GM12892 (cell line): ENCODE measurements around the gene CBFA2T3.
"Not testable (repeated sequence)": the region's sequence is repeated elsewhere in the genome, so short reads cannot be mapped to it uniquely, and the experiment has no call there.

Experiments
- DNase-seq: peaks from one replicate; pipeline ENCODE4 v3.0.0; 2011; ENCODE audit not compliant: insufficient read length
- FAIRE-seq: peaks from 2 replicates; lab custom pipeline; 2011; peaks lifted over from hg19 to GRCh38; lab: Jason Lieb, UNC
- POLR2A ChIP-seq: IDR thresholded peaks from 2 replicates; pipeline ENCODE4 v1.6.1; 2011; ENCODE audit warnings: low read depth, low read length, control low read depth
- POLR2AphosphoS5 ChIP-seq: IDR thresholded peaks from 2 replicates; pipeline ENCODE4 v1.6.1; 2011; ENCODE audit warnings: low read depth, low read length, control low read depth
- TAF1 ChIP-seq: IDR thresholded peaks from 2 replicates; pipeline ENCODE4 v1.6.1; 2011; ENCODE audit warnings: low read depth, mild to moderate bottlenecking, control low read depth, low read length, borderline replicate concordance

The CBFA2T3 gene

DNA sequence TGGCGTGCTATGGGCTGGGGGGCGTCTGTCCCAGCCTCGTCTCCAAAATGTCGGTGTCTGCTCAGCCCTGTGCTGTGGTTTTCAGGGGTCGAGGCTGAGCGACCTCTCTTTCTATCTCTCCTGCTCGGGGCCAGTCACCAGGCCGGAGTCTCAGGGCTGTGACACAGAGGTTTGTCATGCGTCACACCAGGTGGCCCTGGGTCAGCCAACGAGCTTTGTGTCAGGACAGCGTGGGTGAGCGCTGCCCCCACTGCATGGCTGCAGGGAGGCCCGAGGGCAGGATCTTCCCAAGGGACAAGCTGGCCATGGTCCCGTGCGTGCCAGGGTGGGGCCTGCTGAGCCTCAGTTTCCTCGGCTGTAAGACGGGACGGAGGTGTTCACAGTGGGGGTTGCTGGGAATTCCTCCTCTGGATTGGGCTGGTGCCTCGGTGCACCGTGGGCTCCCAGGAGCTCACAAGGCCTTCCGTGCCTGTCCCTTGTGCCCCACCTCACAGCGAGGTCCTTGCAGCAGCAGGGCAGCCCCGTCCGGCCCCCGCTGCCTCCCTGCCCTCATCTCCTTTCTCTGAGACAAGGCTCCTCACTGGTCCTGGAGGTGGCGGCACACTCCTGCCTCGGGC is 50.5 kb downstream of the CBFA2T3 start:
- DNase-seq, result no peak
- no peak for FAIRE-seq

DNA sequence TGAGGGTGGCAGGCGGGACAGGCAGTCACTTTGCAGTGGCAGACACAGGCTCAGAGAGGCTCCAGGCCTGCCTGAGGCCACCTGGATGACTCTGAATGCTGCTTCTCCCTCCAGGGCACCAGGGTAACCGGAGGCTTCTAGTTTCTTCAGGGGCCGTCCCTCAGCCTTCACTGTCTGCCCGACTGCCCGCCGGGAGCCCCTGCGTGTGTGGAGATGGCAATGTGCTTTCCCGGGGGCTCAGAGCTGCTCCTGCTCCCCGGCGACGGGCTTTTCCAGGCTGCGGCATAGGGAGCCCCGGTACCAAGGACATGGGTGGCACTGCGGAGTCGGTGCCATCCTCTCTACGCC is 51.5 kb downstream of the CBFA2T3 start:
- DNase-seq, result no peak
- no peak for FAIRE-seq
- TF ChIP-seq POLR2AphosphoS5 (no peak), TAF1 (no peak), POLR2A (no peak)

More for the DNA sequence above, 50.5 kb downstream of the CBFA2T3 start:
- no peak for TF ChIP-seq POLR2AphosphoS5
- TF ChIP-seq POLR2A, result no peak
- TF ChIP-seq TAF1, result no peak

DNA sequence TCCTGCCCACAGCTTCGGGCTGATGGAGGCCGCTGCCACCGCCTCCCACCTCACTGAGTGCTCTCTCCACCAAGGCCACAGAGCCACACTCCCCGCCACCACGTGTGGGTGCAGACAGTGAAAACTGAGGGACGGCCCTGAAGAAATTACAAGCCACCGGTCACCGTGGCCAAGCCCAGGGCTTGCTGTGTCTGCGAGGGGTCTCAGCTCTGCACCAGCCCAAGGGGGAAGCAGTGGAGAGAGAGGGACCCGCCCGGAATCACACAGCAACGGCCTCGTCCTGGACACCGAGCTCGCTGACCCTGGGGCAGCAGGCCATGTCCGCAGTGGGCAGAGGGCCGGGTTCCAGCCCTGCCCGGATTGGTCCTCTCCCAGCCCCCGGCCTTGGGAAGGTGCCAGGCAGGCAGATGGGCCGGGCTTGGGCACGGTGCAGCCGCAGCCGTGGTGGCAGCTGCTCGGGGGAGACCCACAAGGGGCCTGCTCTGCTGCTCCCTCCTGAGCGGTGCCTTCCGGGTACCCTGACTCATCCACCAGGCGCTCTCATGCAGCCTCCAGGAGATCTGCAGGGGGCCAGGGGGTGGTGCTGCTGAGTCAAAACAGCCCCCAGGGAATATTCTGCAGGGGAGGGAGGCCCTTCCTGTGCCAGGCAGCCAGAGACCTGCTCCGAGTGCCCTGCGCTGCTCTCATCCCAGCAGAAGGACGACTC is 52.0 kb downstream of the CBFA2T3 start:
- DNase-seq, result peak; percentile 74
- TF ChIP-seq POLR2AphosphoS5 (no peak), POLR2A (no peak), TAF1 (no peak)
- no peak for FAIRE-seq

DNA sequence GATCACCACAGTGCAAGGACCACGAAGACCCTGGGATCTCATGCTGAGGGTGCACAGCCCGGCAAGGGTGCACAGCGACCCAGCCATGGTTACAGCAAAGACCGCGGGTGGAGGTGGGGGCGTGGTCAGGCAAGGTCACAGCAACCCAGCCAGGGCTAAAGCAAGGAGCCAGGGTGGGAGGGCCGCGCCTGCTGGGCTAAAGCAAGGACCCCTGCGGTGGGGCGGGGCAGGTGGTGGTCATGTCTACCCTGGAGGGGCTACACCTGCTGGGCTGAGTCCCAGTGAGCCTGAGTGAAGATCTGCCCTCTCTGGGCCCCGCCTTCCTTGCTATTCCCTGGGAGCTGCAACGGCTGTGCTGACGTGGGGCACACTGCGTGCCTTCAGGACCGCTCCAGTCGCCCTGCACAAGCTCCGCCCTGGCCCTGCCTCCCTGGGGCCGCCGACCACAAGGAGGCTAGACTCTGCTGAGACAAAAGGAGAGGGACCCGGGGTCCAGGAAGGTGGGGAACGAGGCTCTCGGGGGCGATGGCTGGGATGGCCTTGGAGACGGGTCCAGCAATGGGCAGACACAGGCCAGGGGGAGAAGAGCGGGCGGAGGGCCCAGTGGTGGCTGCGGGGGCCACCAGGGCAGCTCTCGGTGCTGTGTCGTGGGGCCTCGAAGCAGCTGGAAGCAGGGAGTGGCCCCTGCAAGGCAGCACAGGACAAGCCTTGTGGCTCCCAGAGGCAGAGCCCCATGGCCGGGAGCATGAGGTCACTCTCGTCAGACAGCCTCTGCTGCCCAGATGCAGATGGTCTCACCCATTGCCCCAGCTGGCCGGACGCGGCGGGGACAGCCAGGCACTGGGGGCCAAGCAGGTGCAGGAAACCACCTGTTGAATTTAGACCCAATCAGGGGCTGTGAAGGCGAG is 52.8 kb downstream of the CBFA2T3 start:
- DNase-seq (no peak), FAIRE-seq (no peak)
- TF ChIP-seq POLR2A (no peak), TAF1 (no peak), POLR2AphosphoS5 (no peak)

DNA sequence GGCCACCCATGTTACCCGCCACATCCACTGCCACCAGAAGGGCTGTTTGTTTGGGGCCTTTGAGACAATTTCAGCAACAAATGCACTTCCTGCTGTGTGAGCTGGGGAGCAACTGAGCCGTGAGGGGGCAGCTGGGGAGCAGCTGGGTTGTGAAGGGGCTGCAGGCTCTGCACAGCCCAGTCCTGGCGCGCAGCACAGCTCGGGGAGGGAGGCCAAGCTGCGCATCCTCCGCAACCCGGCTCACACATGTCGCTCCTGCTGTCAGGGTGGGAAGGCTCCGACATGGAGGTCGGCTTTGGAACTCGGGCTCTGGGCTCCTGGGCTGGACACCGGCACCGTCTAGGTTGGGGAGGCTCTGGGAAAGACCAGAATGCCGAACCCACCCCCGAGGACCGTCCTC is 53.6 kb downstream of the CBFA2T3 start:
- no peak for DNase-seq
- no peak for TF ChIP-seq POLR2A
- no peak for TF ChIP-seq POLR2AphosphoS5
- TF ChIP-seq TAF1, result no peak
- FAIRE-seq, result no peak

DNA sequence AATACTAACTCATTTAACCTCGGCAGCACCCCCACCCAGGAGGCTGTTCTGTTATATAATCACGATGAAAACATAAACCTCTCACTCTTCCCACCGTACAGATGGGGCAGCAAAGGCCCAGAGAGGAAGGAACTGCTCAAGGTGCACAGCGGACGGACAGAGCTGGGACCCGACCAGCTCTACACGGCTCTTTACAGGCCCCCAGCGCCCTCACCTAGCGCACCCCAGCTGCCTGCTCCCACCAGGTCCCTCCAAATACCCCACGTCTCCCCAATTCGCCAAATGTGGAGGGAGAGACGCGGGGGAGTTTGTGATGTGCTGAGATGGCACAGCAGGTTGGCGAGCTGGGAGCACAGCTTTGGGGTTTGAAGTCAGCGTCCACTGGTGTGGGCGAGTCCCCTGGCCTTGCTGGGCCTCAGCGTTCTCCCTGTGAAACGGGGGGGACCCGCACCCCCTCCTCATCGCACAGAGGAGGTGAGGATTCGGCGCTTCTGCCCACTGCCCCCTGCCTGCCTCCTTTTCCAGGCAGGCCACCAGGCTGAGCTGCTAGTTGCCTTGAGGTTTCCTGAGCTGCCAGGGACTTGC is 54.1 kb downstream of the CBFA2T3 start:
- no peak for FAIRE-seq
- no peak for DNase-seq
- no peak for TF ChIP-seq TAF1
- no peak for TF ChIP-seq POLR2A
- TF ChIP-seq POLR2AphosphoS5, result no peak

DNA sequence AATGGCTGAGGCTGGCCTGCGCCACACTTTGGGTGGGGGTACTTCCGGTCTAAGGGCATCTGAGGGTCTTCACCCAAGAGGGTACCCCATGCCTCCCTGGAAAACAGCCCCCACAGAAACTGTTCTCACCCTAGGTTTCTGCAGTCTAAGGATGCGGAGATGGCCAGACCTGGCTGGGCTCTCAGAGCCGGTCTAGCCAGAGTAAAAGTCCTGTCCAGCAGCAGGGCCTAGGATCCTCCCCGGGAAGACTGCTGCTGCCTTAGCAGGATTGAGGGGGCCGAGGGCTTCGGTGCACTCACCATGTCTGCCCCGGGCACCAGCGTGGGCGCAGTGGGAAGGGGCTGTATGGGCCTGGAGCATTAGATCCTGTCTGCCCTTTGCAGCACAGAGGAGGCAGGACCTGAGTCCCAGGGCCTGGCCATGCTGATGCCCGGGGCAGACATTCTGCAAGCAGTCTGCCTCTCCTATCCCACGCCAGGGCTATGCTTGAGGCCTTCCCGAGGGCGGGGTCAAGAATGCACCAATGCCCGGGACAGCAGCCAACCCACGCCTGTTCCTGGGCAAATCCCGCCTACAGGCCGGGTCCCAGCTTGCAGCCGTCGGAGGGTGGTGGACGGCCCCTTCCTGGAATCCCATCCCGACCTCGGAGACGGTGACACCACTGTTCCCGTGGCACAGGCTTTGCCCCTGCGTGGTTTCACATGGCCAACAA is 54.7 kb downstream of the CBFA2T3 start:
- DNase-seq, result no peak
- no peak for FAIRE-seq
- TF ChIP-seq TAF1 (no peak), POLR2A (no peak), POLR2AphosphoS5 (no peak)

DNA sequence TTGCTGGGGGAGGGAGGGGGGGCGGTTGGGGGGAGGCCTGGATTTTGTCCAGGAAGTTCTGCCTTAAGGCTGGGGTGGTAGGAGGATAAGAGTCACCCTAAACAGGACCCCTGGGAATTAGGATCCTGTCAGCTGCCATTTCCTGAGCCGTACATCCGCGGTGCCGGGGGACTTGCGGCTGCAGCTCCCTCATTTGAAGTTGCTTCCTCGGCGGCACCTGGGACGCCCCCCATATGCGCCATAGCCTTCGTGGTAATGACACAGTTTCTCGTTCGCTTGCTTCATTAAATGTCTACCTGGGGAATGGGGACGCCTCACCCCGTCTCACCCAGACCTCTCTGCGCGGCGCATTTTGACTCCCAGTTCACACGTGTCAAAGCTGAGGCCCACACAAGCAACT is 55.4 kb downstream of the CBFA2T3 start:
- TF ChIP-seq POLR2AphosphoS5 (no peak), POLR2A (no peak), TAF1 (no peak)
- FAIRE-seq, result peak; percentile 57
- no peak for DNase-seq

DNA sequence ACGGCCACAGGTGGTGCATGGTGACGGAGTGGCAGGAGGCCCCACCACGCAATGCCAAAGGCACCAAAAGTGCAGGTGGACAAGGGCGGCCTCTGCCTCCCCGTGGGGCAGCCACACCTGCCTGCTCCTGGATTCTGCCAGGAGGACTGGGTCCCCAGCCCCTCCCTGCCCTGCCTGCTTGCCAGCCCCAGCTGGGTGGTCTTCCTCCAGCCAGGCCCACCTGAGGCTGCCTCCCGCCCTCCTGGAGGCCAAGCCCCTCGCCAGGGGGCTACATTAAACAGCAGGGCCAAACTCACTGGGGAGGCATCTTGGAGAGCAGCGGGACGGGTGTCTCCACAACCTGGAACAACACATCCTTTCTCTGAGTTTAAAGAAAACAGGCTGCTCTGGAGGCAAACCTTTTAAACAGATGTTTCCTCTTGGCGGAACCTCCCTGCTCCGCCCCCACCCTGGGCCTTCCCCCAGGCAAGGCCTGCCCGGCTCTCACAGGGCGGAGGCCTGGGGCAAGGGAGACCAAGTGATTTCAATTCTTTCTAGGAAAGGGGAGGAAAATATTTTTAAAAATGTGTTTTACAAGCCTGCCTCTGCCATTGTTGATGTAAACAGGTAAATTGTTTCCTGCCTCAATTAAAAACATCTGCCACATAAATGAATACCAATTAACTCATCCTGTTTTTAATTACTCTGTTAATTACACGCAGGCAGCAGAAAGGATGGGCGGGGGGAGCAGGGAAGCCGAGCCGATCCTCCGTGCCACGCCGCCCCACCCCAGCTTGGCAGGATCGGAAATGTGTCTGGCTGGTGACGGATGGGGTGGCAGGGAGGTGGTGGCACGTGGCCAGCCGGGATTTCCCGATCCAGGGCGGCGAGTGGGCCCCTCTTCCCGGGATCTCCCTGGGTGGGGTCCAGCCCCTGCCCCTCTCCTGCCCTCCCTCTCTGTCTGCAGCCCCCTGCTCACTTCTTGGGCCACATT is 56.1 kb downstream of the CBFA2T3 start:
- no peak for FAIRE-seq
- peak; percentile 71 for DNase-seq
- TF ChIP-seq TAF1, result no peak
- no peak for TF ChIP-seq POLR2A

DNA sequence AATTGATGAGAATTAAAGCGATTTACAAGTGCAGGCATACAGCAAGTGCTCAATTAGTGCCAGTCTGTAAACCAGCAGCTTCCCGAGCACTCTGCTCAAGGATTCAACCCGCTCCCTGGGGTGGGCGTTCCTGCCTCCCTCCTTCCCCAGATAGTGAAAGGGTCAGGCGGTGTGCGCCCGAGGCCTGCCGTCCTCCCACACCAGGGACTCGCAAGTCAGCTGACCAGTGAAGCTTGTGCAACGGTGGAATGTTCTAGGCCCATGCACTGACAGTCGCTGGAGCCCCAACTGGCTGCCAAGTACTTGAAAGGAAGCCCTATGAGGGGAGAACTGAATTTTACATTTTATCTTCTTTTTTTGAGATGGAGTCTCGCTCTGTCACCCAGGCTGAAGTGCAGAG is 57.1 kb downstream of the CBFA2T3 start:
- no peak for DNase-seq
- TF ChIP-seq POLR2A (no peak), POLR2AphosphoS5 (no peak), TAF1 (no peak)
- FAIRE-seq, result no peak

DNA sequence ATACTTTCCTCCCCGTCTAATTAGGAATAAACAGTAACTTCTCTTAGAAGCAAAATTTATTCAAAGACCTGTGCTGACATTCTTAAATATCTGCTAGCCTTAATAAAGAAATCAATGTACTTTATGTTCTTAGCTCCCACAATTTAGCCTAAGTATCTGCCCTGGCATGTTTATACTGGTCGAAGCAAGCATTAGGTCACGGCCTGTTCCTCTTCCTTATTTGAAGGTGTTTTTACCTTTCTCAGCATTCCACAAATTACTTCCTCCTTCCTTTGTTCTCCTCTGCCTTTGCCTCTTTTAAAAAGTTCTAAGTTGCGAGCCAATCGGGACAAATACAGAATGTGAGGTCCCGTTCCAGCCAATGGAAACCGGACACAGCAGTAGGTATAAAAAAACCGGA is 58.1 kb downstream of the CBFA2T3 start:
- FAIRE-seq, DNase-seq: not testable (repeated sequence)
